K562 (cell line): ENCODE measurements around the gene RABL2A. TPM values are rescaled to one million over a fixed set of nuclear protein-coding genes. Genes with fewer than 3 reads are reported as not detected.
"Not testable (repeated sequence)": the region's sequence is repeated elsewhere in the genome, so short reads cannot be mapped to it uniquely, and the experiment has no call there.

Source experiments
- ATAC-seq: fragments of 200-7000 bp; cut with Tn5 transposase; 3 replicates; pipeline ENCODE4 v1.9.1; 2020; ENCODE audit warnings: moderate library complexity
- BruUV-seq: library from RNA; stranded (reverse); fragments of 400-500 nt; replicated peaks from 2 replicates; lab custom pipeline; 2021; lab: Mats Ljungman, UMichigan
- CTCF ChIA-PET: fragments of 300-600 bp; formaldehyde crosslinking; extraction: SDS; loops from one replicate; lab custom pipeline; 2021; ENCODE audit warnings: low intra/inter-chr PET ratio; lab: Yijun Ruan, JAX
- POLR2A ChIA-PET: fragments of 300-600, 350-650 bp; sonication (Branson Sonifier 250); formaldehyde crosslinking; extraction: SDS; loops from one replicate; lab custom pipeline; 2021; ENCODE audit warnings: antibody characterized with exemption, inconsistent platforms; lab: Yijun Ruan, JAX
- DNase-seq, 4 experiments: peaks; one replicate each; pipeline versions ENCODE4 v3.0.0 to v3.0.0-alpha.2; 2011 to 2018; ENCODE audit warnings: low spot score in 3 of 4, mixed read lengths in 3 of 4; ENCODE audit errors: extremely low read depth in 1 of 4
- FAIRE-seq: peaks from 2 replicates; lab custom pipeline; 2011; peaks lifted over from hg19 to GRCh38; lab: Jason Lieb, UNC
- H2AFZ ChIP-seq: 2 replicates; pipeline ENCODE4 v1.6.0; 2011; ENCODE audit warnings: low read depth, low read length, control low read depth, inconsistent platforms
- H3K27ac ChIP-seq: fragments of 200-600 bp; 3 replicates; pipeline ENCODE4 v1.8.0; 2011; ENCODE audit warnings: low read depth, mild to moderate bottlenecking, control low read depth, inconsistent platforms, low read length, moderate library complexity, mixed read lengths; ENCODE audit errors: extremely low read depth
- H3K27me3 ChIP-seq, 2 experiments: fragments of 300-600 bp in 1 of 2; 2 replicates in 1 of 2; 3 replicates in 1 of 2; pipeline versions ENCODE4 v1.6.0 to v1.8.0; 2011; ENCODE audit warnings: inconsistent platforms in 2 of 2, low read length in 2 of 2, mild to moderate bottlenecking in 1 of 2, mixed read lengths in 1 of 2, moderate library complexity in 1 of 2; ENCODE audit not compliant: control insufficient read depth in 2 of 2, insufficient read depth in 2 of 2
- H3K36me3 ChIP-seq: fragments of 300-600 bp; 3 replicates; pipeline ENCODE4 v1.8.0; 2011; ENCODE audit warnings: mild to moderate bottlenecking, low read length, inconsistent platforms; ENCODE audit not compliant: control insufficient read depth, insufficient read depth
- H3K4me1 ChIP-seq, 2 experiments: fragments of 200-600 bp in 1 of 2; replicated peaks in 1 of 2; 2 replicates in 1 of 2; 3 replicates in 1 of 2; pipeline versions ENCODE4 v1.5.1 to v1.8.0; 2011; ENCODE audit warnings: inconsistent platforms in 2 of 2, low read length in 2 of 2, mild to moderate bottlenecking in 1 of 2, mixed read lengths in 1 of 2, moderate library complexity in 1 of 2; ENCODE audit not compliant: control insufficient read depth in 2 of 2, insufficient read depth in 2 of 2
- H3K4me2 ChIP-seq: 2 replicates; pipeline ENCODE4 v1.6.1; 2011; ENCODE audit warnings: low read length, control low read depth, inconsistent platforms, mixed read lengths; ENCODE audit not compliant: insufficient read depth
- H3K4me3 ChIP-seq: fragments of 200-600 bp; sonication (generic), shearing (Covaris generic); 2 replicates; pipeline ENCODE4 v1.5.1; 2016; ENCODE audit warnings: control low read depth, inconsistent platforms
- H3K79me2 ChIP-seq: fragments of 200-600 bp; 3 replicates; pipeline ENCODE4 v1.8.0; 2011; ENCODE audit warnings: low read length, inconsistent platforms; ENCODE audit not compliant: control insufficient read depth, insufficient read depth
- H3K9ac ChIP-seq, 2 experiments: 2 replicates each; pipeline versions ENCODE4 v1.6.0 to v1.6.1; 2011; ENCODE audit warnings: low read depth in 2 of 2, low read length in 2 of 2, control low read depth in 1 of 2, inconsistent platforms in 1 of 2, mild to moderate bottlenecking in 1 of 2, mixed read lengths in 1 of 2; ENCODE audit not compliant: insufficient read depth in 1 of 2
- H3K9me1 ChIP-seq: one replicate; pipeline ENCODE4 v1.6.0; 2011; ENCODE audit warnings: inconsistent platforms, mild to moderate bottlenecking, low read length, moderate library complexity; ENCODE audit not compliant: control insufficient read depth, insufficient read depth
- H3K9me3 ChIP-seq: replicated peaks from 2 replicates; pipeline ENCODE4 v1.5.1; 2011; ENCODE audit warnings: low read depth, low read length, inconsistent platforms; ENCODE audit not compliant: control insufficient read depth, insufficient read depth
- H4K20me1 ChIP-seq: replicated peaks from 2 replicates; pipeline ENCODE4 v1.6.1; 2011; ENCODE audit warnings: low read length, inconsistent platforms, mixed read lengths; ENCODE audit not compliant: control insufficient read depth, insufficient read depth
- HNRNPLL ChIP-seq: fragments of 200-400 bp; formaldehyde crosslinking; IDR thresholded peaks from 2 replicates; pipeline ENCODE4 v1.6.1; 2017; ENCODE audit warnings: low read length, low read depth, mild to moderate bottlenecking; ENCODE audit not compliant: poor library complexity, severe bottlenecking
- NFRKB ChIP-seq: fragments of 450-650 bp; IDR thresholded peaks from 2 replicates; pipeline ENCODE4 v1.6.1; 2016; ENCODE audit warnings: low read depth
- NR2C1 ChIP-seq, 2 experiments: fragments of 450-650 bp; IDR thresholded peaks; 2 replicates each; pipeline ENCODE4 v1.6.1; 2017; ENCODE audit warnings: mild to moderate bottlenecking in 2 of 2, antibody characterized with exemption in 1 of 2, inconsistent platforms in 1 of 2, missing compliant biosample characterization in 1 of 2, missing genetic modification characterization in 1 of 2
- PRPF4 ChIP-seq: fragments of 200-400 bp; formaldehyde crosslinking; IDR thresholded peaks from one replicate; pipeline ENCODE4 v1.6.1; 2017; ENCODE audit warnings: low read length, low read depth, mild to moderate bottlenecking; ENCODE audit not compliant: insufficient read depth, poor library complexity, severe bottlenecking
- ZBTB40 ChIP-seq, 2 experiments: fragments of 450-650 bp in 1 of 2; sonication (generic) in 1 of 2; formaldehyde crosslinking in 1 of 2; IDR thresholded peaks; 2 replicates each; pipeline versions ENCODE4 v1.7.1 to v1.9.0; 2016 to 2022; ENCODE audit warnings: inconsistent platforms in 1 of 2, mild to moderate bottlenecking in 1 of 2, missing genetic modification reagents in 1 of 2
- WGBS: fragments of 100-300 bp; shearing (Covaris generic); methylation state at CpG from one replicate; pipeline ENCODE4 v1.1.6; 2016; ENCODE audit warnings: low coverage, mixed read lengths; ENCODE audit not compliant: insufficient coverage; ENCODE audit errors: missing lambda C conversion rate; 5-methylcytosine and 5-hydroxymethylcytosine counted together
- in situ Hi-C: fragments of 300-500 bp; cut with MboI; formaldehyde crosslinking; loops from 4 replicates; pipeline ENCODE4 v1.15.0; 2018; ENCODE audit warnings: inconsistent platforms, mixed read lengths
- intact Hi-C: fragments of 100-400 bp; cut with micrococcal nuclease; formaldehyde crosslinking; loops from 2 replicates; pipeline ENCODE4 v1.14.2; 2022
- polyA plus RNA-seq, 8 experiments: library from polyadenylated mRNA; depleted of rRNA in 4 of 8; stranded (reverse) in 5 of 8; unstranded in 3 of 8; fragments of >200 nt; fragmentation: Nextera tagmentation in 2 of 8; fragmentation: Illumina TruSeq in 1 of 8; extraction: Ambion mirVana in 2 of 8; extraction: Trizol in 1 of 8; gene quantifications; 2 replicates each; pipeline versions ENCODE4 v1.2.1 to v1.2.3, GENCODE V29; 2011 to 2014; ENCODE audit warnings: inconsistent platforms in 1 of 8, missing spikeins in 1 of 8
- total RNA-seq, 7 experiments: library from RNA; depleted of rRNA in 6 of 7; stranded (reverse); fragments of >200 nt in 6 of 7; fragmentation: Illumina TruSeq in 2 of 7; extraction: Trizol in 2 of 7; gene quantifications; 2 replicates each; pipeline versions ENCODE4 v1.2.1 to v1.2.3, GENCODE V29; 2011 to 2021; ENCODE audit warnings: low replicate concordance in 1 of 7
- TF ChIP-seq, protein P1 (sequence below): fragments of 200-800 bp; sonication (Bioruptor generic); IDR thresholded peaks from 2 replicates; pipeline ENCODE4 v1.6.1; 2017; ENCODE audit warnings: missing genetic modification characterization, missing compliant biosample characterization
- TF ChIP-seq, protein P2 (sequence below): fragments of 450-650 bp; formaldehyde crosslinking; conservative IDR thresholded peaks from 2 replicates; pipeline ENCODE4 v1.4.0; 2022; ENCODE audit warnings: mild to moderate bottlenecking, missing genetic modification characterization

RABL2A gene
- total and polyA plus RNA-seq, 9 of the 15 experiments (the other 6 are each of a cell fraction or from before 2014, with no cell fraction given), result 0.27 to 5.8 (median 3.2) TPM

GRCh38 chr2:113603467-113604084 lies 23.5 kb upstream of the RABL2A start:
- POLR2A ChIA-PET; H4K20me1 ChIP-seq; FAIRE-seq; H3K9me1 ChIP-seq; BruUV-seq; intact Hi-C loops; H3K36me3 ChIP-seq; H3K9me3 ChIP-seq; H3K4me1 ChIP-seq; H3K27me3 ChIP-seq; H3K79me2 ChIP-seq; in situ Hi-C loops; TF ChIP-seq ZBTB40 (CRISPR knock-in tag; IDR thresholded peaks at IDR 0.05): not testable (repeated sequence)
- CTCF ChIA-PET, result interaction anchor here (1.3 kb wide), 1 partner anchor 117 kb away, joined by 4 read pairs; no protein-coding TSS in a partner anchor
- peak; percentile 68 to 88 (median 74) for DNase-seq
- Histone ChIP-seq H3K9ac (peak overlapping the region; percentile 67 to 87), H3K27ac (peak overlapping the region; percentile 81), H2AFZ (peak overlapping the region; percentile 82), H3K4me3 (peak overlapping the region; percentile 55), H3K4me2 (peak overlapping the region; percentile 80; the same call in 1 of the 2 replicates)
- ATAC-seq, result peak; percentile 92
- WGBS, result under 1% methylated on average over 19 of the region's 84 CpGs
- TF ChIP-seq HNRNPLL (peak; percentile 68), ZBTB40 (IDR thresholded peaks at IDR 0.05) (0 out of 2 replicates have a peak, but pooled peaks have one; percentile 18), NFRKB (0 out of 2 replicates have a peak, but pooled peaks have one; percentile 37), PRPF4 (peak; percentile 81), NR2C1 (IDR thresholded peaks at IDR 0.05) (peak; percentile 76; the same call in 1 of the 2 replicates), NR2C1 (tag; IDR thresholded peaks at IDR 0.05) (peak; percentile 22; the same call in 1 of the 2 replicates)
- TF ChIP-seq, protein P1, sequence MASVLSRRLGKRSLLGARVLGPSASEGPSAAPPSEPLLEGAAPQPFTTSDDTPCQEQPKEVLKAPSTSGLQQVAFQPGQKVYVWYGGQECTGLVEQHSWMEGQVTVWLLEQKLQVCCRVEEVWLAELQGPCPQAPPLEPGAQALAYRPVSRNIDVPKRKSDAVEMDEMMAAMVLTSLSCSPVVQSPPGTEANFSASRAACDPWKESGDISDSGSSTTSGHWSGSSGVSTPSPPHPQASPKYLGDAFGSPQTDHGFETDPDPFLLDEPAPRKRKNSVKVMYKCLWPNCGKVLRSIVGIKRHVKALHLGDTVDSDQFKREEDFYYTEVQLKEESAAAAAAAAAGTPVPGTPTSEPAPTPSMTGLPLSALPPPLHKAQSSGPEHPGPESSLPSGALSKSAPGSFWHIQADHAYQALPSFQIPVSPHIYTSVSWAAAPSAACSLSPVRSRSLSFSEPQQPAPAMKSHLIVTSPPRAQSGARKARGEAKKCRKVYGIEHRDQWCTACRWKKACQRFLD (CRISPR knock-in tag), result peak; percentile 84
- TF ChIP-seq, protein P2, sequence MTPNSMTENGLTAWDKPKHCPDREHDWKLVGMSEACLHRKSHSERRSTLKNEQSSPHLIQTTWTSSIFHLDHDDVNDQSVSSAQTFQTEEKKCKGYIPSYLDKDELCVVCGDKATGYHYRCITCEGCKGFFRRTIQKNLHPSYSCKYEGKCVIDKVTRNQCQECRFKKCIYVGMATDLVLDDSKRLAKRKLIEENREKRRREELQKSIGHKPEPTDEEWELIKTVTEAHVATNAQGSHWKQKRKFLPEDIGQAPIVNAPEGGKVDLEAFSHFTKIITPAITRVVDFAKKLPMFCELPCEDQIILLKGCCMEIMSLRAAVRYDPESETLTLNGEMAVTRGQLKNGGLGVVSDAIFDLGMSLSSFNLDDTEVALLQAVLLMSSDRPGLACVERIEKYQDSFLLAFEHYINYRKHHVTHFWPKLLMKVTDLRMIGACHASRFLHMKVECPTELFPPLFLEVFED (CRISPR knock-in tag), result peak; percentile 26; the same call in 1 of the 2 replicates
